Left cardiac atrium (tissue), 4 donors: ENCODE measurements around the gene RAMP3. TPM values are rescaled to one million over a fixed set of nuclear protein-coding genes. Genes with fewer than 3 reads are reported as not detected.
"Not testable (repeated sequence)": the region's sequence is repeated elsewhere in the genome, so short reads cannot be mapped to it uniquely, and the experiment has no call there.

Experiments
- ATAC-seq, 2 donors: fragments of 200-7000 bp; cut with Tn5 transposase; one replicate each; pipeline ENCODE4 v1.9.1; 2020; ENCODE audit warnings: mild to moderate bottlenecking in 2 of 2, moderate library complexity in 2 of 2
- DNase-seq: peaks from one replicate; pipeline ENCODE4 v3.0.0-alpha.2; 2020
- intact Hi-C, 2 donors: fragments of 100-400 bp; cut with DNase I; formaldehyde crosslinking; loops; one replicate each; pipeline versions ENCODE4 v1.14.1 to v1.15.1; 2022 to 2023
- total RNA-seq, 2 donors: library from RNA; stranded (reverse); fragmentation: NEBNext Ultra II Directional; extraction: Animal tissue kit (Norgen Biotek cat#: 25700); gene quantifications; one replicate each; pipeline ENCODE4 v1.2.1, GENCODE V29; 2021
- donor health status: DM: no; HTN: yes; CAD: no.
- donor health status: DM: no; HTN: yes; CAD: no; lungs with severe emphysema.
- donor health status: DM: yes; HTN: yes; CAD: no.
- donor health status: Dilated cardiomyopathy.

RAMP3 gene
- total RNA-seq, 2 donors from 2014 or later, result 40.8 to 55.0 TPM

DNA sequence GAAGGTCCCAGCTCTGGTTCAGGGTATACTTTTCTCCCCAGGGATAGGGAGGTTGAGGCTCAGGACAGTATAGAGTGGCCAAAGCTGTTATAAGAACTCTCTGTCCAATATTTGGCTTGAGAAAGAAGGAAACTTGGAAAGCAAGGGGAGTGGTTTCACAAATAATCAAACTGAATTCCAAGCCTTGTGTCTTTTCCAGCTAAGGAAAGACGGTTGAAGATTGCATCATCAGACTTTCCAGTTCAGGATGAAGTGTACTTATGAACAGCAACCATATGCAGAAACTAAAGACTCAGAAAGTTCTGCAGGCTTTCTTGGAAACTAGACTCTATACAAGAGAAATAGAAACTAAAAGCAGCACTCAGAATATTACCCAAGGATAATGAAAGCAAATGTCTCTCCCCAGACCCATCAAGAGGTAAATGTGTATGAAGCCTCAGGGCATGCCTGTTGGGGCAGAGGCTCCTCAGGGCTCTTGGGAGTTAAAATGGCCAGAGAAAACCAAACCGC, 46.4 kb downstream of the RAMP3 start:
- ATAC-seq, result peak; percentile 61 to 81
- no peak for DNase-seq
- intact Hi-C loops, result no loop called here

DNA sequence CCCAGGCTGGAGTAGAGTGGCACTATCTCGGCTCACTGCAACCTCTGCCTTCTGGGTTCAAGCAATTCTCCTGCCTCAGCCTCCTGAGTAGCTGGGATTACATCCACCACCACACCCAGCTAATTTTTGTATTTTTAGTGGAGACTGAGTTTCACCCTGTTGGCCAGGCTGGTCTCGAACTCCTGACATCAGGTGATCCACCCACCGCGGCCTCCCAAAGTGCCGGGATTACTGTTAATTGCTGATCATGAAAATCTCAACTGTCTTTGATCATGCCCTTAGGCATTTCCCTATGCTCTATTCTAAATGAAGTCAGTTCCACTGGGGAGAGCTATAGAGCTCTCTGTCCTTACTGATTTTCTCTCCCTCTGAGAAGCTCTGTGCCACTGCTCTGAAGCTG, 48.7 kb downstream of the RAMP3 start:
- DNase-seq, ATAC-seq, intact Hi-C loops: not testable (repeated sequence)

- ATAC-seq, intact Hi-C loops, DNase-seq: not testable (repeated sequence)
These were observed 52.3 kb downstream of the RAMP3 start for GRCh38 chr7:45209909-45210308.

DNA sequence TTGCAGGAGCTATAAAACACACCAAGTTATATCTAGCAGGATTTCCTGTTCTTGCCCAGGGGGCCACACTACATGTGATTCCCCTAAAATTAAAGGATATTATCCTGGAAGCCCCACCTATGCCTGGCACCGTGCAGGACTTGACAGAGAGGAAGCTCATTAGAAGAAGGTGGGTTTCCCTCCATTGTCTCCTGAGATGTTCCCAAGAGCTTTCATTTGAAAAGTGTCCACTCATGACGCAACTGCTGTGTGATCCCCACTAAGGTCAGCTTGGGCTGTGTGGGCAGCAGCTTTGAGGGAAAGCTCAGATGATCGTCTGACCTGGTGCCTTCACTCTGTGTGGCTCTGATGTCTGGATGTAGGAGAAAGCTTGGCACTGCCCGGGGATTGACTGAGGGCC, 53.5 kb downstream of the RAMP3 start:
- intact Hi-C loops, result no loop called here

GRCh38 chr7:45211958-45212357, 54.4 kb downstream of the RAMP3 start:
- ATAC-seq (no peak), DNase-seq (no peak)
- intact Hi-C loops, result no loop called here

More for the DNA sequence above, 53.5 kb downstream of the RAMP3 start:
- DNase-seq (peak; percentile 73), ATAC-seq (peak; percentile 65 to 90)

DNA sequence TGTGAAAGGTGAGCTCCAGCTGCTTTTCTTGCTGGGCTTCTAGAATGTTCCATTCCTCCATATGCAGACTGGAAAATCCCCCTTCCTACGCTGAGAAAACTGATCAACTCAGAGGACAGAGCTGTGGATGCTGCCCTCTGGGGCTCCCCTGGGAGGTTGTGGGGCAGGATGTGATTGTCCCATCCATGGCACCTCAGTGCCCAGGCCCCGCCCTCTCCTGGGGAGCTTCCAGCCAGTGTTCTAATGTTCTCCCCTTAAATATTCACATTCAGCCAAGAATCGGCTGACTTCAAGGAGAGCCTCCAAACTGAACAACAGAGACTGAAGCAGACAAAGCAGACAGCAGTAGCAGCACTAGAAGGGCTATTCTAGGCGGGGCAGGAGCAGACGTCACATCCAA, 55.0 kb downstream of the RAMP3 start:
- intact Hi-C loops, result no loop called here
- no peak for DNase-seq
- no peak for ATAC-seq

DNA sequence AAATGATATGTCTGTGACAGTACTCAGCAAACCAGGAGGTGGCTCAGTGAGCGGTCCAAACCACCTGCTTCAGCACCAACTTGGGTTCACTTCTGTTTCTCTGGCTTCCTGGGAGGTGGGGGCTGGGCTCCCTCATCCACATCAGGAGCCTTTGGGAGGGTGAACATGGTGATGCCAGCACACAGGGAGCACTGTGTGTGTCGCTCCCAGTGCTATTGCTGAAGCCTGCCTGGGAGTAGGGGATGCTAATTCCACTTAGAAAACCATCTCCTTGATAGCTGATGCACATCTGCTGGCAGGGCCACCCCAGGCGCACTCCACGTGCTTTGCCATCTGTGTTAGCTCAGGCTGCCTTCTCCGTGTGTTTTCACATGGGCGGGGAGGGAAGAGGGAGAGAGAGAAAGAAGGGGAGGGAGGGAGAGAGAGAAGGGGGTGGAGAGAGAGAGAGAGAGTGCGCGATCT, 58.0 kb downstream of the RAMP3 start:
- ATAC-seq (no peak), DNase-seq (no peak)
- intact Hi-C loops, result no loop called here

GRCh38 chr7:45216181-45216580, 58.6 kb downstream of the RAMP3 start:
- DNase-seq (no peak), ATAC-seq (no peak)
- intact Hi-C loops, result no loop called here

DNA sequence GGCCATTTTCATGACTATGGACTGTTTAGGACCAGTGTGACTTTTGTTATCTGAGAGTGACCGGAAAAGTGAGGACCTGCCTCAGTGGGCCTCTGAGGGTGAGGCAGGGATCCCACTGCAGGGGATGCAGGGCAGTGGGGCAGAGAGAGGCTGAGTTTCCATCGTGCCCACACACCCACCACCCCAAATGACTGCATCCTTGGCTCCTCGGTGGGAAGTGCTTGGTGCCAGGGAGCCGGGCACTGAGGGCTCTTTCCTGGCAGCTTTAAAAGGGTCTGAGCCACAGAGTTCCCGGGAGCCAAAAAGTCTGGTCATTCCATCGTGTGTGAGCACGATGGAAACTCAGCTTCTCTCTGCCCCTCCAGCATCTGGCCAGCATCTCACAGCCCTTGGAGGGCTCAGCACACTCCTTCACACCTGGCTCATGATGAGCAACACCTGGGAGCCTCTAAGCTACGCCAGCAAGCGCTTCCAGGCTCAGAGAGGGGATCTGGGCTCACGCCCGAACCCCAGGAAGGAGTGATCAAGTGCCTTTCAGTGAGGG, 59.1 kb downstream of the RAMP3 start:
- DNase-seq (no peak), ATAC-seq (no peak)
- intact Hi-C loops, result no loop called here

GRCh38 chr7:45217358-45217757, 59.8 kb downstream of the RAMP3 start:
- intact Hi-C loops, result no loop called here
- DNase-seq (no peak), ATAC-seq (no peak)

GRCh38 chr7:45219130-45219529, 61.5 kb downstream of the RAMP3 start:
- ATAC-seq, result no peak
- intact Hi-C loops, result no loop called here
- DNase-seq, result no peak

DNA sequence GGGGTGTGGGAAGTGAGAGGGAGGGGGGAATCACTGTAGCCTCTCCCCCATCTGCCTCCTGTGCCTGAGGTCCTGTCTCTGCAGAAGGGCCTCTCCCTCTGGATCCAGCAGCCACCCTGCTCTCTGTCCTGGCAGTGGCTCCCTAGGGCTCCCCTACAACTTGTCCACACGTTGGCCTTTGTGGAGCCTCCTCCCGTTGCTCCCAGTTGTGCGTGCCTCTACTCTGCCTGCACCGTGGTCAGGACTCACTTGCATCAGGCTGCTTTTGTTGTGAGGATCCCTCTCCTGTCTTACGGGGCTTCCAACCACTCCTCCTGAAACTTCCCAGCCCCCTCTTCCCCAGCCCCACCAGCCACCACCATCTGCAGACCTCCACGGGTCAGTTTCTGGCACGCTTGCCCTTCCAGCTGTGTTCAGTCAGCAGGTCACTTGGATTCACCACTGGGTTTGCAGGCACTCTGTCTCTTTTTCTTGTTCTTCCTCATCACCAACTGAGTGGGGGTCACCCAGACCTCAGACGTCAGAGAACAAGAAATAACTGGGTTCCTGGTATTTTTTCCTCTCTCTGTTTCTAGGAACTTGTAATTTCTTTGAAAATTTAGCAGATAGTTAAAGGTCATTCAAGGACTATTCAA, 62.3 kb downstream of the RAMP3 start:
- DNase-seq, result no peak
- intact Hi-C loops, result no loop called here
- no peak for ATAC-seq

DNA sequence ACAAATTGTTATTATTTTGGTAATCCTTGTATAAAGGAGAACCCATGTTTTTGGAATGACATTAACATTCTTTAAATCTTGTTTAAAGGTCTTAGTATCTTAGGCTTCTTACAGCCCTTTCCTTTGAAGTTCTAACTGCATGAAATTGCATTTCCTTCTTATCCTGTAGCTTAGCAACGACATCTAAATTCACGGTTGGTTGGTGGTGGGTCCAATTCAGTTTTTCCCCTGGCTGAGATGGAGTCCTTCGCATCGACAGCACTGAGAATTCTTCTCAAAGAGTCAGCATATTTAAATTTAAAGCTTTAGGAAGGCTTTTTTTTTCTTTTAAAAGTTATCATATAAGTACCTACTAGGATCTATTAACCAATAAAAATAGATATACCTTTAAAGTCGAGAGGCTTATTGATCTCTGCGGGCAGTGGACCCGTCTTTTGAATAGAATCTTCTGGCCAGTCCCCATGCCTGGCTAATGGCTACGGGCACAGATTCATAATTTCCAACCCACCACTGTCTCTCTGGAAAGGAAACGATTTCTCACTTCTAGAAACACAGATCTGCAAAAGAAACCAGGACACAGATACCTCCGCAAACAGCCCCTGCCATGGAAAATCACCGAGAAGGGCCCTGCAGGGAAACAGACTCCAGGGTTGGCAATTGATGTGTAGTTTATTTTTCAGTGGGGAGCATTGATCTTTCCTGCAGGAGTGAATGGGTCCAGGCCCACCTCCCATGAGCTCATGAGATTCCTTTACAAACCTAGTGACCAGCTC, 63.4 kb downstream of the RAMP3 start:
- ATAC-seq (no peak), DNase-seq (no peak)
- intact Hi-C loops, result no loop called here

GRCh38 chr7:45221896-45222604, 64.5 kb downstream of the RAMP3 start:
- ATAC-seq (no peak), DNase-seq (no peak)
- intact Hi-C loops, result no loop called here

- DNase-seq (no peak), ATAC-seq (no peak)
- intact Hi-C loops, result no loop called here
These were observed 65.5 kb downstream of the RAMP3 start for GRCh38 chr7:45223078-45223477.

DNA sequence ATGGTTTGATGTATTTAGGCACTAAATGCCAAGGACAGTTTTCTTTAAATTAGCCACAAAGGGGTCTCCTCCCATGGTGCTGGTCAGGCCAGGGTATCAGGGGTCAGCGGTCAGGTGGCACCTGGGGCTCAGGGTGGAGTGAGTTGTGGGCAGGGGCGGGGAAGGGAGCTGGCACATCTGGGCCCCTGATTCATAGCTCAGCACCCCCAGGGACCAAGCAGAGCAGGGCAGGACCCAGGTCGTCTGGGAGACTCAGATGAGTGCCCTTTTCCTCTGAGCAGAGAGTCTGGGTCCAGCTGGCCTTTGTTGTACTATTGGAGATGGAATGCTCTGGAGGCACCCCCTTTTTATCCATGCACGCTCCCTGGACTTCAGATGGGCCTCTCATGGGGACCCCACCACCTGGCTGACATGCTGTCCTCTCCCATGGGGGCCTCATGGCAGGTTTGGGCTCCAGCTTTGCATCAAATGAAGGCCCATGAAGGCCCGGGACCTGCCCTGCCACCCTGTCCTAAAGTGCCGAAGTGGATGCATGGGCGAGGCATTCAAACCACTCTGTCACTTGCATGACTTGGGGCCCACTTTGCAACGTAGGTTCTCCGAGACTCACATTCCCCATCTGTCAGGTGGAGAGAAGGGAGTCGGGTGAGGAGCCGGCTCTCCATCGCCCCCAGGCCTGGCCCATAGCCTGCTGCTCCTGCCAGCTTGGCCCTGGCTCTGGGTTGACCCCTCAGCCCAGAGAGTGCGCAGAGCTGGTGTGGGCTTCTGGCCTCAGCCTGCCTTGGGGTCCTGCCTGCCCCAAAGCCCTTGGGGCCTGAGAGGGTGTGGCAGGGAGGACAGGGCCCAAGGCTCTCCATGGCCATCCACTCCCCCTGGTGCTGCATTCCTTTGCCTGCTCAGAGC, 66.4 kb downstream of the RAMP3 start:
- DNase-seq (no peak), ATAC-seq (peak in 1 of 2 donors; percentile 17)
- intact Hi-C loops, result no loop called here

DNA sequence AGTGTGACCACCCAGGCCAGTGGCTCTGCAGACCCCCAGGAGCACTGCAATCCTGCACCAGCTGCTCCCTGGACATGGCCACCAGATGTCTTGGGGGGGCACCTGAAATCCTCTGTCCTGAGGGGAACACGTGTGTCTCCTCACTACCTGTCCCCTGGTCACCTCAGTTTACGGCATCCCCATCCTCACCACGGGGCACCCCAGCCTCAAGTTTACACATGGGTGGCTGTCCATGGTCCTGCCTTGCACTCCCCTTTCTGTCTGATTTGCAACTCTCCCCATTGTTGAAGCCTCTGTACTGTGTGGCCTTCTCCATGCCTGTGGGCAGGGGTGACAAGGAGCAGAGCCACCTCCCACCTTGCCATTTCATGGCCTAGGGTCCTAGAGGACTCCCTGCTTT, 67.2 kb downstream of the RAMP3 start:
- DNase-seq, result no peak
- ATAC-seq, result no peak
- intact Hi-C loops, result no loop called here

DNA sequence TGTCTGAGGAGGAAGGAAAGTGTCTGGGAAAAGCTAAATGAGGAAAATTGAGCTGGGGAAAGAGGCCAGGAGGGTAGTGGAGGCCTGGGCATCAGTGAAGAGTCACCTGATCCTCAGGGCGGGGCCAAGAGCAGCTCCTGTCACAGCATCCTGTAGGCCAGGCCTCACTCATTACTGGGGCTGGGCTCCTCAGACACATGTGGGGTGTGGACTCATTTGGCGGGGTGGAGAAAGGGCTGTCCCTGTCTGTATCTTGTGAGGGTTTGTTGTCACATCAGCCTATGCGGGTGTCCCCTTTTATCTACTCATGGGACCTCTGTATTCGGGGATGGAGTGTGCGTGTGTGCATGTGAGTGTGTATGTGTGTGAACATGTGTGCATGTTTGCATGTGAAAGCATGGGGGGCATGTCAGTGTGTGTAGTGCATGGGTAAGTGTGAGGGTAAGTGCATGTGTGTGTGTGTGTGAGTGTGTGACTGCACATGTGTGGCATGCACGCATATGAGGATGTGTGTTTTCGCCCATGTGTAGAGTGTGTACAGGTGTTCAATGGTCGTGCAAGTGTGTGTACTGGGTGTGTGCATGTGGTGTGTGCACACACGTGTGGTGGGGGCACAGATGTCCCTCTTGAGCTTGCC, 67.8 kb downstream of the RAMP3 start:
- intact Hi-C loops, result no loop called here
- no peak for DNase-seq
- no peak for ATAC-seq
